SKM-1 (cell line): ENCODE data around the gene DMD.

ENCODE experiments used
- DNase-seq: peaks from one replicate; lab custom pipeline; 2025; ENCODE audit not compliant: unreplicated experiment; lab: John Stamatoyannopoulos, UW

DMD gene

DNA sequence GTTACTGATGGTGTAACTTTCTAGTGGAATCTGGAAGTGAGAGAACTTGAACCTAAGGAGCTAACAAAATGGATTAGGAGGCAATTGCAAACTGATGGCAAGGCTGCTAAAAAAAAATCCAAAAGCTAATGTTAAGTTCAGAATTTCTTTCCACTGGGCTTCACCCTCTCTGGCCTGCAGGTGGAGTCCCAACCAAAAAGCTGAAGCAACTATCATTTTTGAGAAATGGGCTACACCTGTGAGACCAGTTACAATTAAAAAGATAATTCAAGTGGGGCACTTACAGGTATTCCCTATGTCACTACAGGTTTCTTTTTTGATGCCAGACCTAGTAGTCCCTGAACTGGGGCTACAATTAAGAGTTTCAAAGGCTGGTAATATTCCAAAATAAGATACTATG lies 1997.4 kb downstream of the DMD start:
- no peak for DNase-seq

DNA sequence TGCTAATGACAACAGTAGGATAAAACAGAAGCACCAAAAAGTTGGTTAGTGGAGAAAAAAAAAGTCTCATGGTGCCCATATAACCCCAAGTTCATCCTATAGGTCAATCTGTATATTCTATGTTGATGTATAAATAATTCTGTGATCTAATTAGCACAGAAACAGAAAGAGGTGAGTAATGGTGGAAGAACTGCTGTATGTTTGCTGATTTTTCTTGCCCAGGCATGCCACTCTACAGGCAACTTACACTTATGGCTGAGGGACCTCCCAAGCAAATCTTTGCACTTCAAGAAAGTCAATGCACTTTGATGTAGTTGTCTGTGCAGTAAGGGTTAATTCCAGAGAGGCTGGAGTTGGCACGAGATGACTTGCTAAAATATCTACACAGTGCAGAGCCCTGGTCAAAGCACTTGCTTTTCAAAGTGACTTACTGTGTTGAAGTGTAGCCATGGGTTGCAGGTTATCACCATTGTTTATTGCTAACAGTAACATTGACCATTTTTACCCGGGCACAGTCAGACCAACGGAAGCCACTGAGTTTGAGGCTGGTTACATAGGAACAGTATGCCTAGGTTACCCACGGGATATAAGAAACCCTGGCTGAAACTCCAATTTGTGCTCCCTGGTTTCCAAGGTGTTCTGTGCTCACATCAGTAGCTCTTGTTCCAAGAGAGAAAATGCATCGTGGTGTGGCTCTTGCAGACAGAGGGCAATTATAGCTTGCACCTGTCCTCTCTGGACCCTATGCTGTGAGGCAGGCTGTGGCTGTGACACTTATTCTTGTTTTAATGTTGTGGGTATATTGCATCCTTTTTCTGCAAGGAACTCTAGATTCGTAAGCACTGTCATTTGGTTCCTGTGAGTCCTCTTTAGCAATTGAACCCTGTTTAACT lies 1998.2 kb downstream of the DMD start:
- no peak for DNase-seq

DNA sequence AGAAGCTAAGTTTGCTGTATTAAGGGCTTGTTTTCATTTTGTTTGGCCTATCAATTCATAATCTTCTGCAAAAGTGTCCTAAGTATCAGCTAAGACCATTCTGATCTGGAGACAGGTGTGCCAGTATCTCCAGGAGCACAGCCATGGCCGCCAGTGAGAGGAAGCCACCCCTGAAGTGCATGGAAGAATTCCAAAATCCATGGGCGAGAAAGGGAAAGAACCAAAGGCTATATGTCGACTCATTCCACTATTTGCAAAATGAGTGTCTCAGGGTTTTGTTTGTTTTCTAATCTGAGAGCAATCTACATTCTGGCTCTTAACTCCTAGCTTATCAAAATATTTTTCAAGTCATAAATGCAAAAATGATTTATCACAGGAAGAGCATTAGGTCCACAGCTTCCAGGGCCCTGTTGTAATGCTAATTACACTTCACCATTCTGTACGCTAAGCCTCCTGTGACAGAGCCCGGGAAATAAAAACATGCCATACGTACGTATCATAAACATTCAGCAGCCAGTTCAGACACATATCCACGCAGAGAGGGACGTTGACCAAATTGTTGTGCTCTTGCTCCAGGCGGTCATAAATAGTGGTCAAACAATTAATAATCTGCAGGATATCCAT lies 2002.2 kb downstream of the DMD start:
- DNase-seq: no peak

DNA sequence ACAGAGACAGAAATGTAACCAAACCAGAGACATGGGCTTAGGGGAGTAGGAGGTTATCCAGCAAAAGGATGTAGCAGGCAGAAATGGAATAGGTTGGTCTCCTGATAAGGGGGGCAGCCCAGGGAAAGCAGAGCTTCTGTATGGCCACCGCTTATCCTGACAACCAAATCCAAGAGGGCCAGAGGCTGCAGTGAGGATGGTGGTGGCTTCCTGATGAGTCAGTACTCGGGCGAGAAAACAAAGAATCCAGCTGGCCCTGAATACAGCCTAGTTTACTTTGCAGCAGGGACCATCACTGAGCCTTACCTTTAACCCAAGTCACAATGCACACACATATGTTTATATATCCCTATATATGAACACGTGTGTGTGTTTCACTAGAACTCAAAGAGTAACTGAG lies 2009.8 kb downstream of the DMD start:
- DNase-seq: no peak

DNA sequence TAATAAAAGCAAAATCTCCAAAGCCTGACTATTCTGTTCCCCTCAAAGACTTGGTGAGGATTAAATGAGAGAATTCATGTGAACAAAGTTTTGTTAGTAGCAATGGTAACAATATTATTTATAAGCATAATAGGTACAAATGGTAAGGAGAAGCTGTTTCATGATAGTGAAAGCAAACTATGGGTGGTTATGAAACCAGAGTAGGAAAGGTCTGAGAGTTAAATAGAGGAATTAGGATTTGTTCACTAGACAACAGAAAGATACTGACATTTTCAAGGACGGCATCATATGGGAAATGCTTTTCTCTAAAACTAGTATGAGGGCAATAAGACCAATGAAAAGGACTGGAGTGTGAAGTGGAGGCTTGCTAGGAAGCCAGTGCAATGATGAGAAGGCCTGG lies 2010.9 kb downstream of the DMD start:
- no peak for DNase-seq

DNA sequence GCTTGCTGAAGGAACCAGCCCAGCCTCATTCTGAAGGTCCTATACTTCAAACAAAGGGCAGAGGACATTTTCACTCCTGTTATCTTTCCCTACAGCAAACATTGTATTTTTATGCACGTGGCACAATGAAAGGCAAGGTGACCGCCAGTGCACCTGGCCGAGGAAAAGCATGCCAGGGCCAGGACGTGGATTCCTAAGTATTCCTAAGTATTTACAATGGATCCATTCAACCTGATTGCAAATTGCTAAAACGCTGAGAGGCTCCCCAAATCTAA lies 2011.6 kb downstream of the DMD start:
- no peak for DNase-seq

DNA sequence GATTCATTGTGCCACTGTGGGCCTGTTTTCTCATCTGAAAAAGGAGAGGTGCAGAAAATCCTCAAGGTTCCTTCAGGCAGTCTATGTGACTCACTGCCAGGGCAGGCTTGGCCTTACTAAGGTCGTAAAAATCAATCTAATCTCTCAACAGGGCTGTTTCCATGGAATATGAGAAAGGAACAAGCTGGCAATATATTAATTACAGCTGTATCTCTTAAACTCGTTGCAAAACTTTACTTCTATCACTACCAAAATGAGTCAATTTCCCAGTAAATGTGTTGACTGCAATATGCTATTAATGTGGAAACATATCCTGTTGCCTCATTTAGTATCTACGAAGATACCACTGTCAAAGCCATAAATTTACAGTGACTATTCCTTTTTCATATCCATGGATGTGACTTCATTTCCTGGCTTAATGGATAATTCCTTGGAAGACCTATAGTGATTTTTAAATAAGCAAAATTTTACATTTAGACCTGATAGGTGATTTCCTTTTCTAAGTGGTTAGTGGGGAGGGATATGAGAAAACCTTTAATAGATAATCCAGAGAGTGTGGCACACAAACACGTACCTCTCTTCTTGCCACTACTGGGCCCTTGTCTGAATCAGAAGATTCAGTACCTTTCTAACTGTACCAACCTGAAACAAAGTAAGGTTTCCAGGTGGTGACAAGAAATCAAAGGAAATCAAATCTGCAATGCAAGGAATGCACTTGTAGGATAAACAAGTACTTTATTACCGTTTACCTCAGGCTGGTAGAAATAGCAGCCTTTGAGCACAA lies 2012.1 kb downstream of the DMD start:
- no peak for DNase-seq

DNA sequence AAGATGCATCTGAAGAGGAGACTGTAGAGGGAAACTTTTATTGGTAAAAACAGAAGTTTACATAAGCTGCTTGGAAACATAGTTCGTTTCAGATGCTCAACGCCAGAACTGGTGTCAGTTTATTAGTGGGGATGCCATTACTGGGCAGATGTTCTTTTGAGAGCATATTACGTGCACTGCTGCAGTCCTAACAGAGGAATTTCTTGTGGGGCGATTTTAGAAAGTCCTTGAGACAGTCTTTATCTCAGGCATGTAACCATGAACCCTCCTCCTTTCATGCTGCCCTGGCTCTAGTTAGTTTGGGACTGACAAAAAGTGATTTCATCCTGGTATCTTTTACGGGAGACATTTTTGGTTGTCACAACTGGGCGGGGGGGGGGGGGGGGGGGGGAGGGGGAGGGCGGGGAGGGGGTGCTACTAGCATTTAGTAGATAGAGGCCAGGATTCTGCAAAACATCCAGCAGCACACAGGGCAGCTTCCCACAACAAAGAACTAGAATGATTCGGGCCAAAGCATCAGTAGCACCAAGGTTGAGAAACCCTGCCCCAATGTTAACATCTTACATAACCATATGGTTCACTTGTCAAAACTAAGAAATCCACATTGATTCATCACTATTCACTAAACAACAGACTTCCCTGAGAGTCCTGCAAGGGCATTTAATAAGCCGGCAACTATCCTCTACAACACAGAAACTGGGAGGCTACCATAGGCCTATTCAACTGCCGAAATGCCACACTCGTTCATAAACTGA lies 2021.0 kb downstream of the DMD start:
- no peak for DNase-seq

DNA sequence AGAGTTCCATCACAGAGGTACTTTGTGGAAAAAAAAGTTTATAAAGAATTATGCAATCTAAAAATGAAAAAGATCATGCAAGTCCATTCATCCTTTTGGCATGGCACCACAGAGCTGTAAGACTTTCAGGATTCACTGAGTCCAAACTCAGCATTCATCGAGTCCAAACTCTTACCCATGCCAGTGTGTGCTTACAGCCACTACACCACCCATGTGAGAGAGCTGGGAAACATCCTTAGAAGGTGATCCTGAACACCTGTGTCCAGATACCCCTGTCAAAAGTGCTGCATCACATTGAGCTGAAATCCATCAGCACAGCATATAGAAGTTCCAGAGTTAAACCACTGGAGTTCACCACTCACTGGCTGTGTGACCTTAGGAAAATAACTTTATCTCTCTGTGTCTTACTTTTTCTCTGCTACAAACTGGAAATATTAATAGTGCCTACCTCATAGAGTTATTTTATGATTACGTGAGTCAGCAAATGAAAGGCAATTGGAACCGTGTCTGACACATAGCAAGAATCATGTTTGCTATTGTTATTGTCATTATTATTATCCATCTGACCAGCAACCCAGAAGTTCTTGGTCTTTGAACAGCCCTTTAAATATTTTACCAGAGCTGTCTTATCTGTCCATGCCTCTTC lies 2024.5 kb downstream of the DMD start:
- no peak for DNase-seq

DNA sequence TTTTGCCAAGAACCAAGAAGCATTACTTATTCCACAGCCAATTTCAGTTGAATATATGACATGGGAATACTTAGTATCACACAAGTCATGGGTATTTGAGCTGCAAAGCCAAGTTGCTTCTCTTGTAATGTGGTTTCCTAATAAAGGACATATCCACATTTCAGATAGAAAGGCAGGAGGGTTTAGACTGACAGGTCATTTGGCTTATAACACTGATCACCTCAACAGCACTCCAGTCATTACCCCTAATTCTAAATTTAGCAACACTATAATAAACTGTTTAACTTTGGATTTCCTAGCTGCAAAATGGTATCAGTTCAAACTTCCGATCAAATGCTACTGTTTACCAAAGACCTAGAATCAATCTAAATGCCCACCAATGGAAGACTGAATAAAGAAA lies 2025.5 kb downstream of the DMD start:
- no peak for DNase-seq

DNA sequence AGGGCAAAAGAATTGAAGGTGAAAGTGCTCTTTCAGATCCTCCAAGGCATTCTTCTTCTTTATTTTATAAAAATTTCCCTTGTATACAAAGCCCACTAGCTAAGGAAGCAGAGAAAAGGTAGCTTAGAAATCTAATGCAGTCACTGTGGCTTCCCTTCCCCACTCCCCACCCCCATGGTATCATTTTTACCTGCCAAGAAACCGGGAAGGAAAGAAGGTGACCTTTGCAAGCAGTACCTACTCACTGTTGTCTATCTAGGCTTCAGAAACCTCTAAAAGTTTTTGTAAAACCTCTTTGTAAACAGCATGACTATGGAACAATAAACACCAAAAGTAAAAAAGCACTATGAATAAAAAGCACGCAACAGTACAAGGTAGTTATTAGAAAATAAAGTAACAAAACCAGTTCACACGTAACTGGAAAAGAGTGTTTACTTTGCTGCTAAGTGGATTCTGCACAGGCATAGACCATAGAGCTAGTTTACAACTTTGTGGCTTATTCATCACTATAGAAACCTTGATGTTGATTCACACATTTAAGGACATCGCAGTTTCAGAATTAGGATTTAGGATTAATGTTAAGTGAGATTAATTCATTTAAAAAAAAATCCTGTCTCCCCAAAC lies 2029.9 kb downstream of the DMD start:
- no peak for DNase-seq

DNA sequence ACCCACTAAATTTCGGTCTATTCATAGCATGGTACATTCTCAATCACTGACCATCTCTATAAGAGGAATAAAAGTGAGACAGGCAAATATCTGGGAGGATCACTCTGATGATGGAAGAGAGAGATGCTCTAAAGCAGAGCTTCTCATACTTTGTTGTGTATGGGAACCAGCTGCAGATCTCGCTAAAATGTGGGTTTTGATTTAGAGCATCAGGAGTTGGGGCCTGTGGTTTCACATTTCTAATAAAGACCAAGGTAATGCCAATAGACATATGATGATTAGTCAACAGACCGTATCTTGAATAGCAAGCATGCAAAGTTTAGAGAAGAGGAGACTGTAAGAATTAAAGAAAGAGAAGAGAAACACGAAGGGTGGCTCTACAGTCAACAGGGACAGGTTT lies 2032.1 kb downstream of the DMD start:
- DNase-seq: no peak

DNA sequence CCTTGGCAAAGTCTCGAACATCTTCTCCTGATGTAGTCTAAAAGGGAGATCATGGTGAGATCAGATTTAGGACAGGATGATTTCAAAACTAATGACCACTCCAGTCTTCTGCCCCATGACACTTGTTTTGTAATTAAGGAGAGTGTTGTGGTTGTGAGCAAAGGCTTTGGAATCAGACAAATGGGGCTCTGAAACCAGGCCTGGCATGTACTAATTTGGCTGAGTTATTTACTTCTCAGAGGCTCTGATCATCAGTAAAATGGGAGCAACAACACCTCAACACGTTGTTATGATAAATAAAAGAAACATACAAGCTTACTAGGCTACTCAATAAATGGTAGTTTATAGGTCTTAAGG lies 2032.6 kb downstream of the DMD start:
- DNase-seq: no peak

DNA sequence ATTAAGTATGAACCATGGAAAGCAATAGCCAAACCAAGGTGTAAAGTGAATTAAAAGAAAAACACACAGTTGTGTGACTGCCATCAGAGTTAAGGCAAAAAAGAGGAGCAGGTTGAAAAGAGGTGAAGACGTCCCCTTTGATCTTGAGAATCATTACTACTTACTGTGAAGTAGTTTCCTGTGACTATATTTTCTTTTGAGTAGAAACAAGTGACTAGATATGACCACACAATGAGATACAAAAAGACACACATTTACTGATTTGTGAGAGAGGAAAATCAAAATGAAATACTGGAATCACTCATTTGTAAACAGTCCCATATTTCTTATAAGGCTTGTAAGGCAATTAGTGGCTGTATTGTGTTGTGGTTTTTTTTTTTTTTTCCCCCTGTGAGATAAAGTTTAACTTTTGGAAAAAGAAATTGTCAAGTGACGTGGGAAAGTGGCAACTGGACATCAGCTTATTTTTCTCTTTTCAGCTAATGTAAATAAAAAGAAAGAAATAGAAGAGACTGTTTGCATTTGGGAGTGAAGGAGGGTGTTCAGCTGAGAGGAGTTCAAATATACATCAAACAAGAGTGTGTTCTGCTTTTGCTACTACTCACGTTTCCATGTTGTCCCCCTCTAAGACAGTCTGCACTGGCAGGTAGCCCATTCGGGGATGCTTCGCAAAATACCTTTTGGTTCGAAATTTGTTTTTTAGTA lies 2033.1 kb downstream of the DMD start:
- no peak for DNase-seq

DNA sequence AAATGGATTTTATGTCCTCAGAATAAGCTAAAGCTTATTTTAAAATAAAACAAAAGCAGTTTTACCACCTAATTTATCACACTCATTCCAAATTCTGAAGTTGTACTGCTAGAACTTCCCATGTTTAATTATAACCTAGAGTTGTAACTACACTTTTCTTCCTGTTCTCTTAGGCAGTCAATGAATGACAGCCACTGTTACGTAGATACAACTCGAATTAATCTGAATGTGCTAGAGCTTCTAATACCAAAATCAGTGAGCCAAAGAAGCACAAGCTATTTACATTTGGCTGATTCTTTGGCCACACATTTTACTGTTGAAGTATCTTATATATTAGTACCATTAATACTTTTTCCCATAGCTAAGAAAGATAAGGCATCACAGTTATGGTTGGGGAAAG lies 2040.6 kb downstream of the DMD start:
- no peak for DNase-seq

DNA sequence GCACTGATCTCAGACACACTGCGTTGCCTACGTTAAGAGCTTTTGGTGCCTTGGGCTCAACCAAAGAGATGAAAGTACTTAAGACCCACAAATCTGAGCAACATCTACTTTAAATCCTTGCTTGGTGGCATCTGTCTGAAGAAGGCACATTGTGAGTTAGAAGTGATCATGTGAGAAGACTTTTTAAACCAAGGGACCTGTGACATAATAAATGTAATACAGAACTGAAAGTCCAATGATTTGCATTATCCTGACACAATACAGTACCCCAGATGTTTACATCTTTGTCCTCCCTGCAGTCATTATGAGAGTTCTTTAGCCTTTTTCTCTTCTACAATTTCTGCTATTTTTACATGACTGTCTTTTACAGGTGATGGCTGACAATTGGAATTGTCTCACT lies 2042.8 kb downstream of the DMD start:
- no peak for DNase-seq

DNA sequence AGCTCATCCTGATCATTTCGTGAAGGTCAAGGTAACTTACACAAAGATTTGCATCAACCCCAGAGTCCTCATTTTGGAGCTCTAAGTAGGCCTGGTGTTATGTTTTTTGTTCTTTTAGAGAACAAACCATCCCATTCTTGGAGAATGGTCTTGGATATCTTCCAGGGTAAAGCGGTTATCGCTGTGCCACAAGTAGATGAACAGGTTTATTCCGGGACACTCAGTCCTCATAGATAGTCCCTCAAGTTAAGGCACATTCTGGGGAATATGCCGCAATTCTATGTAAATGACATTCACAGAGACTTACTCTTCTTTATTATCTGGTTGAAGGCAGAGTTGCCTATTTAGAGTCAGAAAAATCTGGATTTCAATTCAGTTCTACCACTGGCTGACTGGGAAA lies 2044.5 kb downstream of the DMD start:
- no peak for DNase-seq

DNA sequence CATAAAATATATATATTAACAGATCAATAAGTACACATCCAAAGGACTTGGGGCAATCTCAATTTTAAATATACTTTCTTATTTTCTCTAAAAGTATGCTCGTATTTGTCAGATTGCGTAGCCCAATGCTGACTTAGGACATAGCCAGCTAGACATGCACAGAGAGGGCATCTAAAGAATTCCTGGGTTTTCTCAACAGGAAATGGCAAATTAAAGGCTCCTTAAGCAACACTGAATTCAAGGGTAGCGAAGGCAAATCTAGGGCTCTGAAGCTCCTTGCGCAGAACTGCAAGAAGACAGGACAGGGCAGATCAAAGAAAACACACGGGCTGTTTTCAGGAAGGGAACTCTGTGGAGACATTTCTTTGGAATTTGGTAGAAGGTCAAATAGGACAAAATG lies 2044.9 kb downstream of the DMD start:
- DNase-seq: no peak

DNA sequence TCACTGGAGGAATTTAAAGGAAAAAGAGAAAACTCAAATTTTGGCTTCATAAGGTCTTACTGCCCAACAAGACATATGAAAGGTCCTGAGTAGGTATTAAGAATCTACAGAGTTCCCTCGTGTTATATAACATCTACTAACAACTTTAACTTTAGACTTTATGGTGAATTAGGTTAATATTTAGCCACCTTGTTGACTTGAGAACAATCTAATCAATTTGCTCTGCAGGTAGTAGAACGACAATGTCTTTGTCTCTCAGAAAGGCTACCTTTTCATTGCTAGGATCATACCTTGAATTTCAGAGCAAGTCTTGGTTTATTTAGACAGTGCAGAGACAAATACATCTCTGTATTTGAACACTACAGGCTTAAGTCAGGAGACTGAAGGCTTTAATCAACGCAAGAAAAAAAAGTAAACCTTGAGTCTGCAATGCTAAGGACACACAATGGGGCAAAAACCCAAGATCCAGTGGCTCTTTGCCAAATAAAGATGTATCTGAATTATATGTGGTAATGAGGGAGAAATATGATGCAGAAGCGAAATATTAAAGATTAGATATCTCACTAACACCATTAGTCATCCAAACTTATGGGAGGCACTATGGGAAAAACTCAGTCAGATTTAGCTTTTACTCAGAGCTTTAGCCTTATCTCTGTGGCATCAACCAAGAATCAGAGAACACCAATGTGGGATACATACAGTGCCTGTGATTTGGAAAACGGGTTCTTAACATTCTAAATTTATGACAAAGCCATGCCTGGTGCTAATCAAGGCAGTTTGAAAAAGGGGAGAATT lies 2045.9 kb downstream of the DMD start:
- DNase-seq: no peak
